Measurements from ENCODE around the gene SCFD2. TPM values are rescaled to one million over a fixed set of nuclear protein-coding genes. Genes with fewer than 3 reads are reported as not detected.
"Not testable (repeated sequence)": the region's sequence is repeated elsewhere in the genome, so short reads cannot be mapped to it uniquely, and the experiment has no call there.

SCFD2 gene
- total RNA-seq, 2 donors from 2014 or later = 33.2 to 73.7 TPM

DNA sequence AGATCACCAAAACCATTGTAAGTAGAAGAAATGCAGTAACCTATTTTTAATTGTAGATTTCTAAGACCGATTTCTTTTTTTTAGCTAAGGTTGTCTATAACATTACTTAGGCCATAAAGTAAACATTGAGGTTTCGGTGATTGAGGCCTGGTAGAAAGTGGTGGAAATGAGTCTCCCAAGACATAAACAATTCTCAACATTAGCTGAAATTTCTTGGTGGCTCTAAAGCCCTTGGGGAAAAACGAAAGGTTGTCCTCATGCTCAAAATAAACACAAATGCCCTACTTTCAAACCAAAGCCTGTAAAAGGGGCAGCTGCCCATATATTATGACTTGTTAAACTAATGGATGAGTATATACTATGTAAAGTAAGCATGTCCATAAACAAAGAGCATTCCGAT, 98.8 kb downstream of the SCFD2 start:
- peaks cover 9% of the 10 kb centered on the region for H3K36me3 Mint-ChIP-seq
- ATAC-seq (no peak), DNase-seq (ENCODE audit: low spot score) (no peak)
- H3K4me3 Mint-ChIP-seq = no peak overlapping the region
- H3K27ac Mint-ChIP-seq = no peak overlapping the region
- H3K4me1 Mint-ChIP-seq (ENCODE audit: low read depth in 2 of 2) = peaks cover 0 to 4% of the 10 kb centered on the region in 2 donors
- H3K27me3 Mint-ChIP-seq = no peaks in the 10 kb centered on the region
- H3K9me3 Mint-ChIP-seq = peaks cover 6% of the 10 kb centered on the region

- H3K4me1 Mint-ChIP-seq (ENCODE audit: low read depth in 2 of 2); H3K36me3 Mint-ChIP-seq; H3K27ac Mint-ChIP-seq; H3K4me3 Mint-ChIP-seq; H3K27me3 Mint-ChIP-seq; ATAC-seq; DNase-seq (ENCODE audit: low spot score): not testable (repeated sequence)
- H3K9me3 Mint-ChIP-seq = peaks cover 20% of the 10 kb centered on the region
Observed at GRCh38 chr4:53255986-53256385, 109.9 kb downstream of the SCFD2 start.

- H3K36me3 Mint-ChIP-seq = peaks cover 26% of the 10 kb centered on the region
- no peak for DNase-seq (ENCODE audit: low spot score)
- no peak for ATAC-seq
Observed at GRCh38 chr4:53240573-53240972, 125.3 kb downstream of the SCFD2 start.

GRCh38 chr4:53238352-53238751, 127.5 kb downstream of the SCFD2 start:
- not testable (repeated sequence) for H3K4me1 Mint-ChIP-seq (ENCODE audit: low read depth in 2 of 2); DNase-seq (ENCODE audit: low spot score); H3K4me3 Mint-ChIP-seq; ATAC-seq; H3K27me3 Mint-ChIP-seq; H3K36me3 Mint-ChIP-seq; H3K9me3 Mint-ChIP-seq; H3K27ac Mint-ChIP-seq

More at GRCh38 chr4:53240573-53240972, 125.3 kb downstream of the SCFD2 start:
- Mint-ChIP-seq H3K9me3 (peaks cover 10% of the 10 kb centered on the region), H3K4me3 (no peak overlapping the region), H3K27ac (no peak overlapping the region), H3K4me1 (ENCODE audit: low read depth in 2 of 2) (peaks cover 5 to 12% of the 10 kb centered on the region in 2 donors), H3K27me3 (no peaks in the 10 kb centered on the region)

DNA sequence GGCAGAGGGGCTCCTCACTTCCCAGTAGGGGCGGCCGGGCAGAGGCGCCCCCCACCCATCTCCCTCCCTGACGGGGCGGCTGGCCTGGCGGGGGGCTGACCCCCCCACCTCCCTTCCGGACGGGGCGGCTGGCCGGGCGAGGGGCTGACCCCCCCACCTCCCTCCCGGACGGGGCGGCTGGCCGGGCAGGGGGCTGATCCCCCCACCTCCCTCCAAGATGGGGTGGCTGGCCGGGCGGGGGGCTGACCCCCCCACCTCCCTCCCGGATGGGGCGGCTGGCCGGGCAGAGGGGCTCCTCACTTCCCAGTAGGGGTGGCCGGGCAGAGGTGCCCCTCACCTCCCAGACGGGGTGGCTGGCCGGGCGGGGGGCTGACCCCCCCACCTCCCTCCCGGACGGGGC, 128.1 kb downstream of the SCFD2 start:
- not testable (repeated sequence) for H3K27ac Mint-ChIP-seq; DNase-seq (ENCODE audit: low spot score); H3K36me3 Mint-ChIP-seq; H3K27me3 Mint-ChIP-seq; H3K9me3 Mint-ChIP-seq; H3K4me3 Mint-ChIP-seq; ATAC-seq
- peaks cover 0 to 11% of the 10 kb centered on the region in 2 donors for H3K4me1 Mint-ChIP-seq (ENCODE audit: low read depth in 2 of 2)

DNA sequence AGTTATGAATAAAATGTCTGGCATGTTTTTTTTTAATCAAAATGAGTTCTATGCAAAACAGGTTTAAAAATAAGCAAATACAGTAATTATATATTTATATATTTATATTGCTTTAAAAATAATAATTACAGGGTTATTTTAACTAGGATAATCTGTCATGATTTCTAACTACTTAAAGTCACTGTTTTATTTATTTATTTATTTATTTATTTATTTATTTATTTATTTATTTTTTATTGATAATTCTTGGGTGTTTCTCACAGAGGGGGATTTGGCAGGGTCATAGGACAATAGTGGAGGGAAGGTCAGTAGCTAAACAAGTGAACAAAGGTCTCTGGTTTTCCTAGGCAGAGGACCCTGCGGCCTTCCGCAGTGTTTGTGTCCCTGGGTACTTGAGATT, 129.2 kb downstream of the SCFD2 start:
- not testable (repeated sequence) for H3K27ac Mint-ChIP-seq; H3K36me3 Mint-ChIP-seq; H3K9me3 Mint-ChIP-seq; H3K27me3 Mint-ChIP-seq; H3K4me3 Mint-ChIP-seq; ATAC-seq; DNase-seq (ENCODE audit: low spot score)
- peaks cover 0 to 10% of the 10 kb centered on the region in 2 donors for H3K4me1 Mint-ChIP-seq (ENCODE audit: low read depth in 2 of 2)

DNA sequence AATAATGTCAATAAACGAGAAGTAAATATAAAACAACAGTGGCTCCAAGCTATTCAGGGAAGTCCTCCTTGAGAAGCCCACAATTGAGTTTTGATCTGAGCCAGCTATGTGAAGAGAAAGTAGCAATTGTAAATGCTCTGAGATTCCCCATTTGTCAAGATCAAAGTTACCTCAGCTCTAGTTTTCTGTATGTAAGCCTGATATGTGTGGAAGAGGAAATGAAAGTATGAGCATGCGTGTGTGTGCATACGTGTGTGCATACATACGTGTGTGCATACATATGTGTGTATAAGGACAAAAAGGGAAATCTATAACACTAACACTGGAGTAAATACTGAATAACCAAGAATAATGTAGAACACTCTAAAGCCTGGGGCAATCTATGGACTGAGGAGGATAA, 130.3 kb downstream of the SCFD2 start:
- Mint-ChIP-seq H3K27ac (no peak overlapping the region), H3K27me3 (no peaks in the 10 kb centered on the region), H3K9me3 (no peaks in the 10 kb centered on the region), H3K4me3 (no peak overlapping the region), H3K4me1 (ENCODE audit: low read depth in 2 of 2) (peaks cover 0 to 10% of the 10 kb centered on the region in 2 donors), H3K36me3 (no peaks in the 10 kb centered on the region)
- ATAC-seq (no peak), DNase-seq (ENCODE audit: low spot score) (no peak)

GRCh38 chr4:53234669-53235068, 131.2 kb downstream of the SCFD2 start:
- Mint-ChIP-seq H3K27ac (no peak overlapping the region), H3K9me3 (no peaks in the 10 kb centered on the region), H3K4me3 (no peak overlapping the region), H3K27me3 (no peaks in the 10 kb centered on the region), H3K4me1 (ENCODE audit: low read depth in 2 of 2) (peaks cover 0 to 10% of the 10 kb centered on the region in 2 donors), H3K36me3 (no peaks in the 10 kb centered on the region)
- ATAC-seq (no peak), DNase-seq (ENCODE audit: low spot score) (no peak)

DNA sequence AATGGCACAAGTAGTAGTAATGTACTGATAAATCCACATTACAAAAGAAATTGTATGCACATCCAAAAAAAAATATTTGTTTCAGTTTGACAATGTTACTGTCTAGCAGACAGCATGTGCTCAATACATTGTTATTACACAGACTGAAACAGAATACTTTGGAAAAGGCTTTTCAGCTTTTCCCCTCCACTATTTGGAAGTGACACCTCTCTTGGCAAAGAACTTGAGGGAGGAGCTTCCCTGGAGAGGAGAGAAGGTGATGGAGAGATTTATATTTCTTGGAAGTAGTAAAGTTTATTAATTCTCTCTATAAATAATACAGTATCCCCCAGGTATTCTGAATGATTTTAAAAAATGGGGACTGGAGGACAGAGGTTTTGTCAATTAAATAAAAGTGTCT, 131.8 kb downstream of the SCFD2 start:
- H3K27me3 Mint-ChIP-seq = no peaks in the 10 kb centered on the region
- no peak for DNase-seq (ENCODE audit: low spot score)
- no peaks in the 10 kb centered on the region for H3K36me3 Mint-ChIP-seq
- no peak overlapping the region for H3K27ac Mint-ChIP-seq
- peaks cover 0 to 10% of the 10 kb centered on the region in 2 donors for H3K4me1 Mint-ChIP-seq (ENCODE audit: low read depth in 2 of 2)
- no peak overlapping the region for H3K4me3 Mint-ChIP-seq
- no peaks in the 10 kb centered on the region for H3K9me3 Mint-ChIP-seq
- no peak for ATAC-seq

DNA sequence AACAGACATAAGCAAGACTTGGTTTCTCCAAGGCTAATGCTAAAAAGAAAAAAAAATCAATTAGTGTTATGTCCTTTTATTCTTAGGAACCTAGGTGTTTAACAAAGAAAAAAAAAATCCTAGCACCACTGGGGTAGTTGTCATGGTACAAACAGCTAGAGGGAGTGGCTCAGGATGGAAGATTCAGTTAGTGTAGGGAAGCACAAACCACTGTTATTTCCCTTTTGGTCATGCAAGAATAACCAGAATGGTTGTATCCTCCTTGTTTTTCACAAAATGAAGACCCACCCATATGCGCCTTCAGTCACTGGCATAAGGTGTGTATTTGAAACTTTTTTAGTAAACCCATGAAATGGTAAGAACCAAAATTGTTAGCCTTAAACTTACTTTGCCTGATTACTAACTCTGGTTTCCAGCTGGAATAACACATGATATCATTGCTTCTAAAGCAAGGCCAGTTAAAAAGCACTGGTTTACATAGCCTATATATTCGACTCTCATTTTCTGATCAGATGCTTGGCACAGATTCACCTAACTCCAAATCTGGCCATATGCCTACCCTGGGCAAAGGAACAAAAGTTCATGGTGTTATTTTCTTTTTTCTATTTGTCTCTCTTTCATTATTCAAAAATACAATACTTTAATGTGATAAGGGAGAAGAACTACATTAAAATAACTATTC, 132.6 kb downstream of the SCFD2 start:
- Mint-ChIP-seq H3K36me3 (no peaks in the 10 kb centered on the region), H3K27me3 (no peaks in the 10 kb centered on the region), H3K4me3 (no peak overlapping the region), H3K9me3 (no peaks in the 10 kb centered on the region), H3K4me1 (ENCODE audit: low read depth in 2 of 2) (peaks cover 0 to 10% of the 10 kb centered on the region in 2 donors), H3K27ac (no peak overlapping the region)
- no peak for ATAC-seq
- no peak for DNase-seq (ENCODE audit: low spot score)

DNA sequence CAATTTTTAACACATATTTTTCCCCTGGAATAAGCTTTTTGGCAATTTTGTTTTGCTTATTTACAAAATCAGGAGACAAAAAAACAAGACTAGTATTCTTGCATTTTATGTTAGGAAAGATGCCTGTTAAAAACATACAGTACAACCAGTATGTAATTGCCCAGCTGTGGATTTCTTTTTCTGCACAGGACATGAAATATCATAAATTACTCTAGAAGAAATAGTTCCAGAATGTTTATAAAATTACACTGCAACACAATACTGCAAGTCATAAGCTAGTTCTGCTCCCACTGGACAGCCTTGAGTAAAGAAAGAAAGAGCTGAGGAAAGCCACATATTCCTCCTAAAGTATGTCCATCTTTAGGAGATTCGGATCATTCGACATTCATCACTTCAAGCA, 133.5 kb downstream of the SCFD2 start:
- Mint-ChIP-seq H3K9me3 (no peaks in the 10 kb centered on the region), H3K27me3 (no peaks in the 10 kb centered on the region), H3K4me1 (ENCODE audit: low read depth in 2 of 2) (peaks cover 0 to 12% of the 10 kb centered on the region in 2 donors), H3K4me3 (no peak overlapping the region), H3K36me3 (no peaks in the 10 kb centered on the region), H3K27ac (no peak overlapping the region)
- ATAC-seq (no peak), DNase-seq (ENCODE audit: low spot score) (no peak)

DNA sequence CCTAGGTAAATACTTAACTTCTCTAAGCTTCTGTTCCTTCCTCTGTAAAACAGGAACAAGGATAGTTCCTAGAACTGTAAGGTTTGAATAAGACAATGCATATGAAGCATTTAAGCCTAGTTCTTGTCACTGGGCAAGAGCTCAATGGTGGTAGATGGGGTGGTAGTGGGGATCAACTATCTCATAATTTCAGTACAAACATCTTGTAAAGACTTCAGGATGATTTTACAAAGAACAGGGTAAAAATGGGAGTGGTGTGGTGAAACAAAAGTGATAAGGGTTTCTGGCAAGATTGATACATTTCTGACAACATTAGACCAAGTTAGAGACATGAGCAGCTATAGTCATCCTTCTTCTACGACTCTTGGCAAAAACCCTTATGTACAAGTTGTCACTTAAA, 137.8 kb downstream of the SCFD2 start:
- H3K9me3 Mint-ChIP-seq = no peaks in the 10 kb centered on the region
- no peaks in the 10 kb centered on the region for H3K27me3 Mint-ChIP-seq
- ATAC-seq = no peak
- H3K36me3 Mint-ChIP-seq = no peaks in the 10 kb centered on the region
- no peak overlapping the region for H3K4me3 Mint-ChIP-seq
- DNase-seq (ENCODE audit: low spot score) = no peak
- peaks cover 0 to 6% of the 10 kb centered on the region in 2 donors for H3K4me1 Mint-ChIP-seq (ENCODE audit: low read depth in 2 of 2)
- H3K27ac Mint-ChIP-seq = no peak overlapping the region

- H3K4me1 Mint-ChIP-seq (ENCODE audit: low read depth in 2 of 2) = peaks cover 0 to 2% of the 10 kb centered on the region in 2 donors
- ATAC-seq (no peak), DNase-seq (ENCODE audit: low spot score) (no peak)
- no peak overlapping the region for H3K27ac Mint-ChIP-seq
- no peaks in the 10 kb centered on the region for H3K27me3 Mint-ChIP-seq
- H3K9me3 Mint-ChIP-seq = no peaks in the 10 kb centered on the region
- no peak overlapping the region for H3K4me3 Mint-ChIP-seq
- no peaks in the 10 kb centered on the region for H3K36me3 Mint-ChIP-seq
Observed at GRCh38 chr4:53227451-53227850, 138.4 kb downstream of the SCFD2 start.

GRCh38 chr4:53221832-53222480, 143.9 kb downstream of the SCFD2 start:
- DNase-seq (ENCODE audit: low spot score) (no peak), ATAC-seq (no peak)
- no peak overlapping the region for H3K27ac Mint-ChIP-seq
- no peak overlapping the region for H3K4me3 Mint-ChIP-seq
- no peaks in the 10 kb centered on the region for H3K27me3 Mint-ChIP-seq
- H3K36me3 Mint-ChIP-seq = peaks cover 13% of the 10 kb centered on the region
- peaks cover 8% of the 10 kb centered on the region for H3K9me3 Mint-ChIP-seq
- H3K4me1 Mint-ChIP-seq (ENCODE audit: low read depth in 2 of 2) = no peaks in the 10 kb centered on the region

Data from natural killer cell treated with Interleukin-12 subunit alpha and Interleukin-12 subunit beta and Interleukin-15 and Interleukin-18, amount 100 ng/mL, for 72 hours (primary cell).